Measurements from ENCODE around the gene STRN4.

DNA sequence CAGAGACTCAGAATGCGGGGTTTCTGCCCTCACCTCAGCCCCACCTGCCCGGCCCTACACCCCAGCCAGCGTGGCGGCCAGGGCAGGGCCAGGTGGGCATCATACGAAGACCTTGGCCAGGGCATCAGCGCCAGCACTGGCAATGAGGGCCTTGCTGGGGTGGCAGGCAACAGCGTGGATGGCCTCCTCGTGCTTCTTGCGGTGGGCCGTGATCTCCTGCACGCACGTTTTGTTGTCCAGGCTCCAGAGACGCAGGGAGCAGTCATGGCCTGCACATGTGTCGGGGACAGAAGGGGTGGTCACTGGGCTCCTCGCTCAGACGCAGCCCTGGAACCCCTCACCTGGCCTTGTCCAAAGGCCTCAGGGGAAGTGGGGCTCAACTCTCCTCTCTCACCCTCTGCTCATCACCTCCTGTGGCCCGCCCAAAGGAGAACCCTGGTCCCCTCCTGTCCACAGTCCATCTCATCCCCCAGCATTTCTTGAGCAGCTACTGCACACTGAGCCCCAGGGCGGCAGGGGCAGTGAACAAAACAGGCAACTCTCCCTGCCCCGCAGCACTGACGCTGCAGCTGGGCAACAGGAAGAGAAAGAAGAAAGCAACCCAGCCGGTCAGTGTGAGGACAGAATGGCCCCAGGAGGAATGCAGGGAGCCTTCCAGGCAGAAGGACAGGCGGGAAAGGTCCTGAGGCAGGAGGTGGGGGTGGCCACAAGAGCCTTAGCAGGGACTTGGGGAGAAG is 25.6 kb downstream of the STRN4 start:
- no peak for TF ChIP-seq POLR2AphosphoS5 (IDR thresholded peaks at IDR 0.05; ENCODE audit: low read depth, low read length)
- TF ChIP-seq, protein P1, sequence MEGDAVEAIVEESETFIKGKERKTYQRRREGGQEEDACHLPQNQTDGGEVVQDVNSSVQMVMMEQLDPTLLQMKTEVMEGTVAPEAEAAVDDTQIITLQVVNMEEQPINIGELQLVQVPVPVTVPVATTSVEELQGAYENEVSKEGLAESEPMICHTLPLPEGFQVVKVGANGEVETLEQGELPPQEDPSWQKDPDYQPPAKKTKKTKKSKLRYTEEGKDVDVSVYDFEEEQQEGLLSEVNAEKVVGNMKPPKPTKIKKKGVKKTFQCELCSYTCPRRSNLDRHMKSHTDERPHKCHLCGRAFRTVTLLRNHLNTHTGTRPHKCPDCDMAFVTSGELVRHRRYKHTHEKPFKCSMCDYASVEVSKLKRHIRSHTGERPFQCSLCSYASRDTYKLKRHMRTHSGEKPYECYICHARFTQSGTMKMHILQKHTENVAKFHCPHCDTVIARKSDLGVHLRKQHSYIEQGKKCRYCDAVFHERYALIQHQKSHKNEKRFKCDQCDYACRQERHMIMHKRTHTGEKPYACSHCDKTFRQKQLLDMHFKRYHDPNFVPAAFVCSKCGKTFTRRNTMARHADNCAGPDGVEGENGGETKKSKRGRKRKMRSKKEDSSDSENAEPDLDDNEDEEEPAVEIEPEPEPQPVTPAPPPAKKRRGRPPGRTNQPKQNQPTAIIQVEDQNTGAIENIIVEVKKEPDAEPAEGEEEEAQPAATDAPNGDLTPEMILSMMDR (IDR thresholded peaks at IDR 0.05), result no peak
- no peak for TF ChIP-seq NRF1 (IDR thresholded peaks at IDR 0.05; ENCODE audit: low read depth, low read length)
- TF ChIP-seq SMC3 (IDR thresholded peaks at IDR 0.05; ENCODE audit: low read depth, low read length), result no peak
- no peak for TF ChIP-seq FOXM1 (IDR thresholded peaks at IDR 0.05; ENCODE audit: low read depth)
